ENCODE measurements around the gene EXOC1L. TPM values are rescaled to one million over a fixed set of nuclear protein-coding genes. Genes with fewer than 3 reads are reported as not detected.

EXOC1L gene
- total RNA-seq, result not detected in 2 replicates

- H3K4me3 ChIP-seq (ENCODE audit: low read depth, low read length), result peak within 1 kb of the TSS; percentile 31
- peak; percentile 6 for DNase-seq (ENCODE audit: low read depth)
- TF ChIP-seq, protein P1, sequence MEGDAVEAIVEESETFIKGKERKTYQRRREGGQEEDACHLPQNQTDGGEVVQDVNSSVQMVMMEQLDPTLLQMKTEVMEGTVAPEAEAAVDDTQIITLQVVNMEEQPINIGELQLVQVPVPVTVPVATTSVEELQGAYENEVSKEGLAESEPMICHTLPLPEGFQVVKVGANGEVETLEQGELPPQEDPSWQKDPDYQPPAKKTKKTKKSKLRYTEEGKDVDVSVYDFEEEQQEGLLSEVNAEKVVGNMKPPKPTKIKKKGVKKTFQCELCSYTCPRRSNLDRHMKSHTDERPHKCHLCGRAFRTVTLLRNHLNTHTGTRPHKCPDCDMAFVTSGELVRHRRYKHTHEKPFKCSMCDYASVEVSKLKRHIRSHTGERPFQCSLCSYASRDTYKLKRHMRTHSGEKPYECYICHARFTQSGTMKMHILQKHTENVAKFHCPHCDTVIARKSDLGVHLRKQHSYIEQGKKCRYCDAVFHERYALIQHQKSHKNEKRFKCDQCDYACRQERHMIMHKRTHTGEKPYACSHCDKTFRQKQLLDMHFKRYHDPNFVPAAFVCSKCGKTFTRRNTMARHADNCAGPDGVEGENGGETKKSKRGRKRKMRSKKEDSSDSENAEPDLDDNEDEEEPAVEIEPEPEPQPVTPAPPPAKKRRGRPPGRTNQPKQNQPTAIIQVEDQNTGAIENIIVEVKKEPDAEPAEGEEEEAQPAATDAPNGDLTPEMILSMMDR (IDR thresholded peaks at IDR 0.05; ENCODE audit: insufficient read depth, low read depth, low read length), result no peak
Observed at GRCh38 chr4:55819634-55820033, at the start of gene EXOC1L. Gene EXOC1L (plus strand): TSS chr4:55819790. CDS start chr4:55820027, 237 bp downstream.

DNA sequence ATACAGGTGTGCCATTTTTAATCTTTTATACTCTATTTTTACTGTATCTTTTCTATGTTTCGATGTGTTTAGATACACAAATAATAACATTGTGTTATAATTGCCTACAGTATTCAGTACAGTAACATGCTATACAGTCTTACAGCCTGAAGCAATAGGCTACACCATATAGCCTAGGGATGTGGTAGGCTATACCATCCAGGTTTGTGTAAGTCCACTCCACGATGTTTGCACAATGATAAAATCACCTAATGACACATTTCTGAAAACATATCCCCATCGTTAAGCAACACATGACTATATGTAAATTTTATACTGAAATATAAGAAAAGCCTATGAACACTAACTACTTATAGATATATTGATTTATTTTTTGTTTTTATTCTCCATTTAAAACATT is 48.9 kb upstream of the EXOC1L start:
- TF ChIP-seq, protein P1 (IDR thresholded peaks at IDR 0.05; ENCODE audit: insufficient read depth, low read depth, low read length), result no peak
- no peak for DNase-seq (ENCODE audit: low read depth)
- no peak overlapping the region for H3K4me3 ChIP-seq (ENCODE audit: low read depth, low read length)

DNA sequence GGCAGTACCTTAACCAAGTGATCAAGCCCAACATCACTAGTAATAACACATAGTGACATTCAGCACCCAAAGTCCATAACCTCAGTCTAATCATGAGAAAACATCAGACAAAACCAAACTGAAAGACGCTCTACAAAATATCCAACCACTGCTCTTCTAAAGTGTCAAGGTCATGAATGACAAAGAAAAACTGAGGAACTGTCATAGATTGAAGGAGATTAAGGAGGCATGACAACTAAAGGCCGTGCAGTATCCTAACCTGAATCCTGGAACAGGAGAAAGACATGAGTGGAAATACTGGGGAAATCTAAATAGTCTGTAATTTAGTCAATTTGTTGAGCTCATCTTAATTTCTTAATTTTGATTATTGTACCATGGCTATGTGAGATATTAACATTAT is 38.2 kb upstream of the EXOC1L start:
- DNase-seq (ENCODE audit: low read depth), result no peak
- H3K4me3 ChIP-seq (ENCODE audit: low read depth, low read length), result no peak overlapping the region
- TF ChIP-seq, protein P1 (IDR thresholded peaks at IDR 0.05; ENCODE audit: insufficient read depth, low read depth, low read length), result no peak

DNA sequence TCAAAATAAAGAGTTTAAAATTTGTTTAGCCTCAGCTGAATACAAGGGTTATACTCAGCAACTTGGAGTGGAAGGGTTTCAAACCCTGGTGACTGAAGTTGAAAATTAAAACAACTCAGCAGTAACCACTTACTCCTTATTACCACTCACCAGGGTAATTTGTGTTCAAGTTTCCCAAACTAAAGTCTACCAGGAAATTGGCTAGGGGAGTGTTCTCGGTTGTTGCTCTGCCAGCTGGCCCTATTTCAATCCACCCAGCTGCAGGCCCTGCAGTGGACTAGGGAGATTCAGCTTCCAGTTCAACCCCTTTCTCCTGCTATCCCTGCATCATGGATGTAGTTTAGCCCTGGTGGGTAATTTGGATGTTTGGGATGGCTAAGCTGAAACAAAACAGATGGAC is 37.8 kb upstream of the EXOC1L start:
- TF ChIP-seq, protein P1 (IDR thresholded peaks at IDR 0.05; ENCODE audit: insufficient read depth, low read depth, low read length), result no peak
- no peak for DNase-seq (ENCODE audit: low read depth)
- no peak overlapping the region for H3K4me3 ChIP-seq (ENCODE audit: low read depth, low read length)

DNA sequence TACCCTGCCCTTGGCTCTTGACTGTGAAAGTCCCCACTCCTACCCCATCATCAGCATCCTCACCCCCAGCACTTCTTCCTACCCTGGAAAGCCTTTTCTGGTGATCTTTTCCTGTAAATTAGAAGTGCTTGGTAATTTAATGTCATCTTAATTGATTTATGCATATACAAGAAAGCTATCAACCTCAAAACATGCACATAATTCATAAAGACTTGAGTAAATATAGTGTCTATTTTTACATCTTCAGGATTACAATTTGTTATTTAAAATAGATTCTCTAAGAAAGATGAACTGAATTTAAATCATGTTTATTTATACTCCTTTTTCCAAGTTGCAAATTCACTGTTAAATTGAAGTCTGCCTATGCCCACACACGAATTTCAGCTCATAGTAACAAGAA is 36.0 kb upstream of the EXOC1L start:
- DNase-seq (ENCODE audit: low read depth), result no peak
- TF ChIP-seq, protein P1 (IDR thresholded peaks at IDR 0.05; ENCODE audit: insufficient read depth, low read depth, low read length), result no peak
- no peak overlapping the region for H3K4me3 ChIP-seq (ENCODE audit: low read depth, low read length)

DNA sequence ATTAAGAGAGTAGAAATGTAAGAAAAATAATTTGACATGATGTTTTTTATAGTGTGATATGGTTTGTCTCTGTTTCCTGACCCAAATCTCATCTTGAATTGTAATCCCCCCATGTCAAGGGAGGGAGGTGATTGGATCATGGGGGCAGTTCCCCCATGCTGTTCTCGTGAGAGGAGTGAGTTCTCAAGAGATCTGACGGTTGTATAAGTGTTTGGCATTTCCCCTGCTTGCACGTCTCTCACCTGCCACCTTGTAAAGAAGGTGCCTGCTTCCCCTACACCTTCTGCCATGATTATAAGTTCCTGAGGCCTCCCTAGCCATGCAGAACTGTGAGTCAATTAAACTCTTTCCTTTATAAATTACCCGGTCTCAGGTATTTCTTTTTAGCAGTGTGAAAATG is 34.8 kb upstream of the EXOC1L start:
- no peak for DNase-seq (ENCODE audit: low read depth)
- TF ChIP-seq, protein P1 (IDR thresholded peaks at IDR 0.05; ENCODE audit: insufficient read depth, low read depth, low read length), result no peak
- H3K4me3 ChIP-seq (ENCODE audit: low read depth, low read length), result no peak overlapping the region

GRCh38 chr4:55791666-55792065 is 27.9 kb upstream of the EXOC1L start:
- H3K4me3 ChIP-seq (ENCODE audit: low read depth, low read length), result no peak overlapping the region
- TF ChIP-seq, protein P1 (IDR thresholded peaks at IDR 0.05; ENCODE audit: insufficient read depth, low read depth, low read length), result no peak
- no peak for DNase-seq (ENCODE audit: low read depth)

Data from fibroblast of villous mesenchyme (primary cell).